Limb (tissue), 2 donors: Measurements from ENCODE around the gene CIAO2B.

Source experiments
- DNase-seq, 2 donors: peaks; one replicate each; pipeline ENCODE4 v3.0.0-alpha.2; 2016; ENCODE audit errors: extremely low spot score in 2 of 2

CIAO2B gene

GRCh38 chr16:66888647-66889615, 45.3 kb downstream of the CIAO2B start:
- DNase-seq = no peak

- no peak for DNase-seq
Measured at GRCh38 chr16:66886914-66887313, 47.3 kb downstream of the CIAO2B start.

GRCh38 chr16:66886321-66886720, 47.9 kb downstream of the CIAO2B start:
- no peak for DNase-seq

GRCh38 chr16:66885491-66885890, 48.7 kb downstream of the CIAO2B start:
- DNase-seq = no peak

GRCh38 chr16:66882702-66883101, 51.5 kb downstream of the CIAO2B start:
- no peak for DNase-seq
